Body of pancreas (tissue), 2 donors: ENCODE results near the gene SPINT1. TPM values are rescaled to one million over a fixed set of nuclear protein-coding genes. Genes with fewer than 3 reads are reported as not detected.

Experiments used
- small RNA-seq: library from RNA; depleted of rRNA; stranded (forward); fragments of <200 nt; gene quantifications from one replicate; pipeline ENCODE3, GENCODE V24; 2016
- total RNA-seq, 2 donors: library from RNA; depleted of rRNA; stranded (reverse); fragments of >200 nt; gene quantifications; one replicate each; pipeline ENCODE4 v1.1.0, GENCODE V29; 2016

Gene SPINT1
- total RNA-seq, 2 donors from 2014 or later, result 110 to 134 TPM

Small RNA genes lying within 50 kb of the gene (small RNA-seq; reads per million reads assigned to genes)
- not detected for gene AC025166.1

Other genes starting within 250 kb of the SPINT1 start
- not detected for gene KNL1, start 249.8 kb upstream of the SPINT1 start, total RNA-seq
- gene RAD51, start 148.9 kb upstream of the SPINT1 start, total RNA-seq, result 1 to 10 TPM in 1 of 2 donors, not detected in 1; 2.3 TPM
- 10 to 100 TPM; 17.6 to 23.7 TPM for gene RMDN3, start 88.8 kb upstream of the SPINT1 start, total RNA-seq
- 10 to 100 TPM; 26.4 to 43.6 TPM for gene GCHFR, start 80.0 kb upstream of the SPINT1 start, total RNA-seq
- under 1 TPM in 1 of 2 donors, not detected in 1; 0.26 TPM for gene C15orf62, start 74.1 kb upstream of the SPINT1 start, total RNA-seq
- 10 to 100 TPM; 27.0 to 29.3 TPM for gene ZFYVE19, start 37.0 kb upstream of the SPINT1 start, total RNA-seq
- 10 to 100 TPM; 18.7 to 36.6 TPM for gene DNAJC17, start 36.6 kb upstream of the SPINT1 start, total RNA-seq
- not detected for gene PPP1R14D, start 15.3 kb upstream of the SPINT1 start, total RNA-seq
- 1 to 10 TPM; 6.2 to 6.3 TPM for gene RHOV, start 30.2 kb downstream of the SPINT1 start, total RNA-seq
- 10 to 100 TPM; 10.9 to 14.8 TPM for gene VPS18, start 50.4 kb downstream of the SPINT1 start, total RNA-seq
- gene DLL4, start 85.3 kb downstream of the SPINT1 start, total RNA-seq, result 1 to 10 TPM in 1 of 2 donors, under 1 TPM in 1; 0.33 to 3.6 TPM
- gene CHAC1, start 109.4 kb downstream of the SPINT1 start, total RNA-seq, result 1 to 10 TPM; 4.0 to 4.7 TPM